GM12801 (cell line): ENCODE measurements around the gene PLP2.

Source experiments
- CTCF ChIP-seq: IDR thresholded peaks from one replicate; pipeline ENCODE4 v1.5.1; 2011; ENCODE audit warnings: control low read depth; ENCODE audit not compliant: insufficient read length; ENCODE audit errors: extremely low read depth

Gene PLP2

GRCh38 chrX:49172280-49172780 lies 632 bp downstream of the PLP2 start:
- TF ChIP-seq CTCF = no peak

- TF ChIP-seq CTCF = no peak
These were observed 3.0 kb downstream of the PLP2 start for GRCh38 chrX:49174723-49175122.

- TF ChIP-seq CTCF = no peak
These were observed 4.0 kb downstream of the PLP2 start for GRCh38 chrX:49175435-49176274.

GRCh38 chrX:49176421-49177326 lies 5.0 kb downstream of the PLP2 start:
- TF ChIP-seq CTCF = no peak

GRCh38 chrX:49177338-49177833 lies 5.7 kb downstream of the PLP2 start:
- no peak for TF ChIP-seq CTCF

- TF ChIP-seq CTCF = no peak
These were observed 6.3 kb downstream of the PLP2 start for GRCh38 chrX:49177873-49178480.

- TF ChIP-seq CTCF = no peak
These were observed 6.8 kb downstream of the PLP2 start for GRCh38 chrX:49178537-49178936.
